Measurements from ENCODE around the gene ALOX5.
"Not testable (repeated sequence)": the region's sequence is repeated elsewhere in the genome, so short reads cannot be mapped to it uniquely, and the experiment has no call there.

Gene ALOX5

DNA sequence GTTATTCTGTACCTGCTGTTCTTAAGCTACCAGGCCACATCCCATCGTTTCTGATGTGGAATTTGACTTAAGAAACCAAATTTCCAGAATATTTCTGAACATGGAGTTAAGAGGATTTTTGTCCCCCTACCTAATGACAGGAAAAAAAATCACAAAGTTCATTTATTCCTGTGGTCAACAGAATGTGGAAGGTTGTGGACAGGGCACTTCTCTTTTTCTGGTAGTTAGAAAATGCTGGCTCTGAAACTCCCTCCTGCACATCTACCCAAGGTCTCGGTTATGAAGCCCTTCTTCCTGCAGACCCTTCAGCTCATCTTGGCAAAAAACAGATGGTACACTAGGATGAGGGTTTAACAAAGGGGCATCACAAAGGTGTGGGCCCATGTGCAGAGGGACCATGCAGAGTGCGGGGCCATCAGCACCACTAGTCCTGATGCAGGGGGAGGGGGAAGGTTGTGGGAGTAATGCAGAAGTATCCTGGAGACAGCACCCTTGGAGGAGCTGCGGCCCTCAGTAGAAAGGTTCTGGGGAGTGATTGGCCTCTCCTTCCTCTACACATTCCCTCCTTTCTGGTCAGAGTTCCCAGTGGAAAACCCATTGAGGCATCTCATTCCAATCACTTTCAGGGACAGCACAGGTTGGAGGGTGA, 9.8 kb downstream of the ALOX5 start:
- no peak for DNase-seq (ENCODE audit: low read depth)
- H3K4me3 ChIP-seq (ENCODE audit: control insufficient read depth, low read depth, low read length): no peak overlapping the region
- TF ChIP-seq, protein P1, sequence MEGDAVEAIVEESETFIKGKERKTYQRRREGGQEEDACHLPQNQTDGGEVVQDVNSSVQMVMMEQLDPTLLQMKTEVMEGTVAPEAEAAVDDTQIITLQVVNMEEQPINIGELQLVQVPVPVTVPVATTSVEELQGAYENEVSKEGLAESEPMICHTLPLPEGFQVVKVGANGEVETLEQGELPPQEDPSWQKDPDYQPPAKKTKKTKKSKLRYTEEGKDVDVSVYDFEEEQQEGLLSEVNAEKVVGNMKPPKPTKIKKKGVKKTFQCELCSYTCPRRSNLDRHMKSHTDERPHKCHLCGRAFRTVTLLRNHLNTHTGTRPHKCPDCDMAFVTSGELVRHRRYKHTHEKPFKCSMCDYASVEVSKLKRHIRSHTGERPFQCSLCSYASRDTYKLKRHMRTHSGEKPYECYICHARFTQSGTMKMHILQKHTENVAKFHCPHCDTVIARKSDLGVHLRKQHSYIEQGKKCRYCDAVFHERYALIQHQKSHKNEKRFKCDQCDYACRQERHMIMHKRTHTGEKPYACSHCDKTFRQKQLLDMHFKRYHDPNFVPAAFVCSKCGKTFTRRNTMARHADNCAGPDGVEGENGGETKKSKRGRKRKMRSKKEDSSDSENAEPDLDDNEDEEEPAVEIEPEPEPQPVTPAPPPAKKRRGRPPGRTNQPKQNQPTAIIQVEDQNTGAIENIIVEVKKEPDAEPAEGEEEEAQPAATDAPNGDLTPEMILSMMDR (IDR thresholded peaks at IDR 0.05; ENCODE audit: control insufficient read depth, insufficient read depth, low read depth, low read length, missing control alignments): no peak

DNA sequence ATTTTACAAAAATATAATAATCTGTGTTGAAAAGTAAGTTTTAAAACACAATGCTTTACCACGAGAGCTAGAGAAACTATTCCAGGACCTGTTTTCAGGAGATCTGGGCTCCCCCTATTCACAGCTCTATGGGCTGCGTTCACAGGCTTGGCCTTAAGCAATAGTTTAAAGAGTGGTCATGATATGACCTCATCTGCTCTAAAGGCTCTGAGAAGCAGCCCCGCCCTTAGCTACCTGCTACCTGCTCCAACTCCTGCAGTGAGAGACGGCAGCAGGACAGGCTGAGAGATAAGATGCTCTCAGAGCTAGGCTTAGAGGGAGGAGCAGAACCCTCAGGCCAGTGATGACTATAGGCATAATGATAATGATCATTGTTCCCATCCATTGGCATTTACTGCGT, 12.6 kb downstream of the ALOX5 start:
- no peak overlapping the region for H3K4me3 ChIP-seq (ENCODE audit: control insufficient read depth, low read depth, low read length)
- DNase-seq (ENCODE audit: low read depth): no peak
- TF ChIP-seq, protein P1 (IDR thresholded peaks at IDR 0.05; ENCODE audit: control insufficient read depth, insufficient read depth, low read depth, low read length, missing control alignments): no peak

DNA sequence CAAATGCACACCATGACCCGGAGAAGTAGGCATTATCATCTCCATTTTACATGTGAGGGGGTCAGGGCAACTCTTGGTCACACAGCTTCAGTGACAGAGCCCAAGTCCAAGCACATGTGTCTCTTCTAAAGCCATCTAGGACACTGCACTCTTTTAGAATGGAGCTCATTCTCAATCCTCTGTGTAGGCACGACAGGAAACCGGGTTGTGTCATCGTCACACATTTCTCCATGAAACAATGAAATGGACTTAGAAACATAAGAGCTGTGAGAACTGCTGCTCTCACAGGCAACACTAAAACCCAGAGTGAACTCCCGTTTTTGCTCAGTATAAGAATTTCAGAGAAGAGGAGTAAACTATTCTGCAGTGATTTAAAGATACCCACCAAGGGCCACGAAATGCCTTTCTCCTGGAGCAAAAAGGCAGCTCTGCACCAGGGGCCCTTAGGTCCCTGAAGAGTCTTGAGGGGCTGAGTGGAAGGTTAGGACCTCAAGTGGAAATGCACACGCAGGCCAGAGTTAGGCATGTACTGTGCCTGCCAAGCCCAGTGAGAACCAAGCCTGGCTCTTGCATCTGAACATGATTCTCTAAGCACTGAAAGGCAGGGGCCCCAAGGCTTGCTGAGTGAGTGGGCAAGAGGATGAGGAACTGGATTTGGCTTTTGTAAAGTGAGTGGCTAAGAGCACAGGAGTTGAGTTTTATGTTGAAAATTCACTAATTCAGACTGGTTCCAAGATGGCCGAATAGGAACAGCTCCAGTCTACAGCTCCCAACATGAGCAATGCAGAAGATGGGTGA, 13.3 kb downstream of the ALOX5 start:
- TF ChIP-seq, protein P1 (IDR thresholded peaks at IDR 0.05; ENCODE audit: control insufficient read depth, insufficient read depth, low read depth, low read length, missing control alignments): no peak
- H3K4me3 ChIP-seq (ENCODE audit: control insufficient read depth, low read depth, low read length): no peak overlapping the region
- DNase-seq (ENCODE audit: low read depth): no peak

DNA sequence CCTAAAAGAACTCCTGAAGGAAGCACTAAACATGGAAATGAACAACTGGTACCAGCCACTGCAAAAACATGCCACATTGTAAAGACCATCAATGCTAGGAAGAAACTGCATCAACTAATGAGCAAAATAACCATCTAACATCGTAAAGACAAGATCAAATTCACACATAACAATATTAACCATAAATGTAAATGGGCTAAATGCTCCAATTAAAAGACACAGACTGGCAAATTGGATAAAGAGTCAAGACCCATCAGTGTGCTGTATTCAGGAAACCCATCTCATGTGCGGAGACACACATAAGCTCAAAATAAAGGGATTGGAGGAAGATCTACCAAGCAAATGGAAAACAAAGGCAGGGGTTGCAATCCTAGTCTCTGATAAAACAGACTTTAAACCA, 15.7 kb downstream of the ALOX5 start:
- DNase-seq (ENCODE audit: low read depth); H3K4me3 ChIP-seq (ENCODE audit: control insufficient read depth, low read depth, low read length): not testable (repeated sequence)

DNA sequence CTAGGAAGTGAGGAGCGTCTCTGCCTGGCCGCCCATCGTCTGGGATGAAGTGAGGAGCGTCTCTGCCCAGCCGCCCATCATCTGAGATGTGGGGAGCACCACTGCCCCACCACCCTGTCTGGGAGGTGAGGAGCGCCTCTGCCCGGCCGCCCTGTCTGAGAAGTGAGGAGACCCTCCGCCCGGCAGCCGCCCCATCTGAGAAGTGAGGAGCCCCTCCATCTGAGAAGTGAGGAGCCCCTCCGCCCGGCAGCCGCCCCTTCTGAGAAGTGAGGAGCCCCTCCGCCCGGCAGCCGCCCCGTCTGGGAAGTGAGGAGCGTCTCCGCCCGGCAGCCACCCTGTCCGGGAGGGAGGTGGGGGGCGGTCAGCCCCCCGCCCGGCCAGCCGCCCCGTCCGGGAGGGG, 17.6 kb downstream of the ALOX5 start:
- not testable (repeated sequence) for DNase-seq (ENCODE audit: low read depth); H3K4me3 ChIP-seq (ENCODE audit: control insufficient read depth, low read depth, low read length)

DNA sequence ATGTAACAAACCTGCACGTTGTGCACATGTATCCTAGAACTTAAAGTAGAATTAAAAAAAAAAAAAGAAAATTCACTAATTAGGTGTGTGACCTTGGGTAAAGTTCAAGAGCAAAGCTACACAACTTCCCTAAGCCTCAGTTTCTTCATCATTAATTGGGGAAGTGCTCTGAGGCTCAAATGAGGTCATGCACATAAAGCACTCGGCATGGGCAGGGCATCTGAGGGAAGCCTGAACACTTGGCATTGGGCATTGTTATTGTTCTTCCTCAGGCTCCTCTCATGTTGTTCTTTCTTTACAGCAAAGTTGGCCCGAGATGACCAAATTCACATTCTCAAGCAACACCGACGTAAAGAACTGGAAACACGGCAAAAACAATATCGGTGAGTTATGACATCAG, 21.5 kb downstream of the ALOX5 start:
- no peak overlapping the region for H3K4me3 ChIP-seq (ENCODE audit: control insufficient read depth, low read depth, low read length)
- TF ChIP-seq, protein P1 (IDR thresholded peaks at IDR 0.05; ENCODE audit: control insufficient read depth, insufficient read depth, low read depth, low read length, missing control alignments): no peak
- no peak for DNase-seq (ENCODE audit: low read depth)

DNA sequence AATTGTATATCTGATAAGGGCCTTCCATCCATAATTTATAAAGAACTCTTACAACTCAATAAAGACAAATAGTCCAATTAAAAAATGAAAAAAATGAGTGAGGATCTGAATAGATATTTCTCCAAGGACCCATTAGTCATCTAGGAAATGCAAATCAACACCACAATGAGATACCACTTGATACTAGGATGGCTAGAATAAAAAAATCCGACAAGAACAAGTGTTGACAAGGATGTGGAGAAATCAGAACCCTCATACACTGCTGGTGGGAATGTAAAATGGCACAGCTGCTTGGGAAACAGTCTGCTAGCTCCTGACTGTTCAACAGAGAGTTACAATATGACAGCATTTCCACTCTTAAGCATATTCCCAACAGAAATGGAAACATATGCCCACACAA, 24.6 kb downstream of the ALOX5 start:
- TF ChIP-seq, protein P1 (IDR thresholded peaks at IDR 0.05; ENCODE audit: control insufficient read depth, insufficient read depth, low read depth, low read length, missing control alignments): no peak
- DNase-seq (ENCODE audit: low read depth): no peak
- no peak overlapping the region for H3K4me3 ChIP-seq (ENCODE audit: control insufficient read depth, low read depth, low read length)
